Kidney glomerular epithelial cell (primary cell): ENCODE results near the gene SPOPL.
"Not testable (repeated sequence)": the region's sequence is repeated elsewhere in the genome, so short reads cannot be mapped to it uniquely, and the experiment has no call there.

Source experiments
- DNase-seq: peaks from one replicate; lab custom pipeline; 2025; lab: John Stamatoyannopoulos, UW

SPOPL gene

GRCh38 chr2:138523673-138524042, 22.1 kb downstream of the SPOPL start:
- DNase-seq = not testable (repeated sequence)

- not testable (repeated sequence) for DNase-seq
Observed at GRCh38 chr2:138524353-138524752, 22.8 kb downstream of the SPOPL start.

GRCh38 chr2:138531913-138532312, 30.3 kb downstream of the SPOPL start:
- no peak for DNase-seq

- no peak for DNase-seq
Observed at GRCh38 chr2:138534791-138535190, 33.2 kb downstream of the SPOPL start.

GRCh38 chr2:138536302-138536701, 34.7 kb downstream of the SPOPL start:
- DNase-seq = peak; percentile 71

GRCh38 chr2:138536740-138537139, 35.2 kb downstream of the SPOPL start:
- no peak for DNase-seq

GRCh38 chr2:138537170-138537915, 35.8 kb downstream of the SPOPL start:
- DNase-seq = no peak

- DNase-seq = not testable (repeated sequence)
Observed at GRCh38 chr2:138544206-138544605, 42.6 kb downstream of the SPOPL start.

GRCh38 chr2:138548796-138549195, 47.2 kb downstream of the SPOPL start:
- DNase-seq = no peak

GRCh38 chr2:138550172-138550571, 48.6 kb downstream of the SPOPL start:
- DNase-seq = no peak

- DNase-seq = no peak
Observed at GRCh38 chr2:138550670-138551287, 49.2 kb downstream of the SPOPL start.

GRCh38 chr2:138554123-138554522, 52.6 kb downstream of the SPOPL start:
- no peak for DNase-seq

GRCh38 chr2:138559641-138560040, 58.1 kb downstream of the SPOPL start:
- DNase-seq = no peak

GRCh38 chr2:138564586-138565229, 63.1 kb downstream of the SPOPL start:
- no peak for DNase-seq

GRCh38 chr2:138565230-138565598, 63.6 kb downstream of the SPOPL start:
- DNase-seq = no peak

- DNase-seq = no peak
Observed at GRCh38 chr2:138572318-138572717, 70.7 kb downstream of the SPOPL start.

GRCh38 chr2:138577066-138577465, 75.5 kb downstream of the SPOPL start:
- no peak for DNase-seq

GRCh38 chr2:138579556-138579955, 78.0 kb downstream of the SPOPL start:
- DNase-seq = no peak

- peak; percentile 10 for DNase-seq
Observed at GRCh38 chr2:138581909-138582308, 80.3 kb downstream of the SPOPL start.

GRCh38 chr2:138589663-138590062, 88.1 kb downstream of the SPOPL start:
- DNase-seq = no peak

- DNase-seq = no peak
Observed at GRCh38 chr2:138596403-138596802, 94.8 kb downstream of the SPOPL start.

- DNase-seq = peak; percentile 87
Observed at GRCh38 chr2:138600732-138601457, 99.3 kb downstream of the SPOPL start.
